ENCODE data around the gene AQR.
"Not testable (repeated sequence)": the region's sequence is repeated elsewhere in the genome, so short reads cannot be mapped to it uniquely, and the experiment has no call there.

Gene AQR

DNA sequence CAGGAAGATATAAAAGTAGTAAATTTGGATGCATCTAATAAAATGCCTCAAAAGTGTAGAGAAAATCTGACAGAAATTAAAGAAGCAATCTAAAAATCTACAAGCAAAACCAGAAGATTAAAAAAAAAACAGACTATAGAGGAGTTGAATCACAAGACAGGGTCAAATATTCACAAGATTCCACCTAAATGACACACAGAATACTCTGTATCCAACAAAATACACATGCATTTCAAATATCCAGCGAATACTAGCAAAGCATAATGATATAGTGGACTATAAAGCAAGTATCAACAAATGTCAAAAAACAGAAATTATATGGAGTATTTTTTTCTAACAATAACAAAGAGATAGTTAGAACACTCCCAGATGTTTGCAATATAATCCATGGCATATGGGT is 153.7 kb downstream of the AQR start:
- Histone ChIP-seq H3K9me3 (ENCODE audit: control insufficient read depth, insufficient read depth, low read length) (no peaks in the 10 kb centered on the region), H3K4me3 (ENCODE audit: low read depth, low read length) (no peak overlapping the region), H3K4me1 (ENCODE audit: control insufficient read depth, insufficient read depth, low read length) (no peaks in the 10 kb centered on the region; the same call in 1 of the 2 replicates), H3K9ac (ENCODE audit: low read depth, low read length) (no peak overlapping the region), H3K27ac (ENCODE audit: low read depth, low read length) (no peak overlapping the region), H3K36me3 (ENCODE audit: control insufficient read depth, insufficient read depth, low read length) (no peaks in the 10 kb centered on the region), H3K27me3 (ENCODE audit: control insufficient read depth, insufficient read depth, low read length) (no peaks in the 10 kb centered on the region)

- Histone ChIP-seq H3K4me3 (ENCODE audit: low read depth, low read length) (no peak overlapping the region), H3K4me1 (ENCODE audit: control insufficient read depth, insufficient read depth, low read length) (no peaks in the 10 kb centered on the region; the same call in 1 of the 2 replicates), H3K9me3 (ENCODE audit: control insufficient read depth, insufficient read depth, low read length) (no peaks in the 10 kb centered on the region), H3K27ac (ENCODE audit: low read depth, low read length) (no peak overlapping the region), H3K27me3 (ENCODE audit: control insufficient read depth, insufficient read depth, low read length) (no peaks in the 10 kb centered on the region), H3K36me3 (ENCODE audit: control insufficient read depth, insufficient read depth, low read length) (no peaks in the 10 kb centered on the region), H3K9ac (ENCODE audit: low read depth, low read length) (no peak overlapping the region)
Measured at GRCh38 chr15:34813446-34814190, 155.9 kb downstream of the AQR start.

DNA sequence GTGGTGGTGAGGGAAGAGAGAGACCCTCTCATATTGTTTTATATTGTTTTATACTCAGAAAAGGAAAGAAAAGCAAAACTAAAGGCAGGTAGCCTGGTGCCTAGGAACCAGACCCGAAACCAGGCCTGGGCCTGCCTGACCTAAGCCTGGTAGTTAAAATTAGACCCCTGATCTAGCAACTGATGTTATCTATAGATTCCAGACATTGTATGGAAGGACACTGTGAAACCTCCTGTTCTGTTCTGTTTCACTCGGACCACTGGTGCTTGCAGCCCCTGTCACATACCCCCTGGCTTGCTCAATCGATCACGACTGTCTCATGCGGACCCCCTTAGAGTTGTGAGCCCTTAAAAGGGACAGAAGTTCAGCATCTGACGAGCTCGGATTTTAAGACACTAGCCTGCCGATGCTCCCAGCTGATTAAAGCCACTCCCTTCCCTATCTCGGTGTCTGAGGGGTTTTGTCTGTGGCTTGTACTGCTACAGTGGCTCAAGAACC is 156.6 kb downstream of the AQR start:
- H3K4me3 ChIP-seq (ENCODE audit: low read depth, low read length); H3K9me3 ChIP-seq (ENCODE audit: control insufficient read depth, insufficient read depth, low read length); H3K9ac ChIP-seq (ENCODE audit: low read depth, low read length); H3K27ac ChIP-seq (ENCODE audit: low read depth, low read length); H3K4me1 ChIP-seq (ENCODE audit: control insufficient read depth, insufficient read depth, low read length); H3K36me3 ChIP-seq (ENCODE audit: control insufficient read depth, insufficient read depth, low read length); H3K27me3 ChIP-seq (ENCODE audit: control insufficient read depth, insufficient read depth, low read length): not testable (repeated sequence)

- H3K27ac ChIP-seq (ENCODE audit: low read depth, low read length) = no peak overlapping the region
- no peaks in the 10 kb centered on the region; the same call in 1 of the 2 replicates for H3K4me1 ChIP-seq (ENCODE audit: control insufficient read depth, insufficient read depth, low read length)
- H3K36me3 ChIP-seq (ENCODE audit: control insufficient read depth, insufficient read depth, low read length) = no peaks in the 10 kb centered on the region
- no peaks in the 10 kb centered on the region for H3K9me3 ChIP-seq (ENCODE audit: control insufficient read depth, insufficient read depth, low read length)
- no peaks in the 10 kb centered on the region for H3K27me3 ChIP-seq (ENCODE audit: control insufficient read depth, insufficient read depth, low read length)
- no peak overlapping the region for H3K4me3 ChIP-seq (ENCODE audit: low read depth, low read length)
- no peak overlapping the region for H3K9ac ChIP-seq (ENCODE audit: low read depth, low read length)
Measured at GRCh38 chr15:34812369-34812768, 157.2 kb downstream of the AQR start.

DNA sequence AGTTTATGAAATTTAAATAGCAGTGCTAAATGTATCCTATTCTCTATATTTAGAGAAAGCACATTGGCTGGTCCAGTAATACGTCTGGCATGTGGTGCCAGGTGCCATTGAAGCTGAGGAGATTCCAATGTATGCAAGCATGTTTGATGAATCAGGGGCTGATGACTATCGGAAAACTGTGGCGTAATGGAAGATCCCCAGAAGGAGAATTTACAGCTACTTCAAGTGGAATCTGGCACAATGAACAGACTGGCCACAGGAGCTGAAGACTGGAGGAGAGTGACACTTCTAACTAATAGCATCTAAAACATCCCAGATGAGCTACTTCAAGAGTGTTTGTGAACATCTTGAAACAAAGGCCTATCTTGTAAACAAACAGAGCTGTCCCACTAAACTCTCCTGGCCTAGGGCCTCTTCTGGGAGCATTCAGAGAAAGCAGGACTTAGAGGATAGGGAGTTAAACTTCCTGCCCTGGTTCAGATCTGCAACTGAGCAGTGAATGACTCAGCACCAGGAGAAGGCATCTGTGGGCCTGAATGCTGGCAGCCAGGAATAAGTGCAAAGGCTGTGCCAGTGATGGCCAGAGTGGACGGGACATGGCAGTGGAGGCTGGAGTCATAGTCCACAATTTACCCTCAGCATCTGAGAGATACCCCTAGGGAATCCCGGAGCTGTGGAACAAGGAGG is 159.0 kb downstream of the AQR start:
- no peak overlapping the region for H3K27ac ChIP-seq (ENCODE audit: low read depth, low read length)
- H3K4me3 ChIP-seq (ENCODE audit: low read depth, low read length) = no peak overlapping the region
- H3K36me3 ChIP-seq (ENCODE audit: control insufficient read depth, insufficient read depth, low read length) = no peaks in the 10 kb centered on the region
- no peak overlapping the region for H3K9ac ChIP-seq (ENCODE audit: low read depth, low read length)
- no peaks in the 10 kb centered on the region for H3K27me3 ChIP-seq (ENCODE audit: control insufficient read depth, insufficient read depth, low read length)
- H3K4me1 ChIP-seq (ENCODE audit: control insufficient read depth, insufficient read depth, low read length) = no peaks in the 10 kb centered on the region
- no peaks in the 10 kb centered on the region for H3K9me3 ChIP-seq (ENCODE audit: control insufficient read depth, insufficient read depth, low read length)

GRCh38 chr15:34809186-34809585 is 160.4 kb downstream of the AQR start:
- Histone ChIP-seq H3K4me1 (ENCODE audit: control insufficient read depth, insufficient read depth, low read length) (no peaks in the 10 kb centered on the region), H3K27ac (ENCODE audit: low read depth, low read length) (no peak overlapping the region), H3K4me3 (ENCODE audit: low read depth, low read length) (no peak overlapping the region), H3K27me3 (ENCODE audit: control insufficient read depth, insufficient read depth, low read length) (no peaks in the 10 kb centered on the region), H3K9me3 (ENCODE audit: control insufficient read depth, insufficient read depth, low read length) (no peaks in the 10 kb centered on the region), H3K9ac (ENCODE audit: low read depth, low read length) (no peak overlapping the region), H3K36me3 (ENCODE audit: control insufficient read depth, insufficient read depth, low read length) (no peaks in the 10 kb centered on the region)

DNA sequence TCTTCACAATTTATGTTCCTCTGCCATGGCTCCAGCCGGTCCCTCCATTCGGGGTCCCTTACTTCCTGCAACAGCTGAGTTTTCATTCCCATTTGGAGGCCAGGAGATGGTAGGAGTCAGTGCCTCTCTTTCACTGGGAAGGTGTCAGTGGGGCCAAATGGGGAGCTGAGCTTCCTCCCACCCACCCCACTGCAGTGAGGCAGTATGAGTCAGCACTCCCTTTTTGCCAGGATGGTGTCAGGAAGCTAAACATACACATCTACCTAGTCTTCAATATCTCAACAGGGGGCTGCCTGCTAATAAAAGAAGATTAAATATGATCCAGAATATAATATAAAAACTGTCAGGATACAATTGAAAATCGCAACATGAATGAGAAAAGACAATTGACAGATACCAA is 161.5 kb downstream of the AQR start:
- no peaks in the 10 kb centered on the region for H3K27me3 ChIP-seq (ENCODE audit: control insufficient read depth, insufficient read depth, low read length)
- H3K9ac ChIP-seq (ENCODE audit: low read depth, low read length) = no peak overlapping the region
- H3K27ac ChIP-seq (ENCODE audit: low read depth, low read length) = no peak overlapping the region
- H3K9me3 ChIP-seq (ENCODE audit: control insufficient read depth, insufficient read depth, low read length) = no peaks in the 10 kb centered on the region
- no peak overlapping the region for H3K4me3 ChIP-seq (ENCODE audit: low read depth, low read length)
- H3K36me3 ChIP-seq (ENCODE audit: control insufficient read depth, insufficient read depth, low read length) = no peaks in the 10 kb centered on the region
- no peaks in the 10 kb centered on the region for H3K4me1 ChIP-seq (ENCODE audit: control insufficient read depth, insufficient read depth, low read length)

DNA sequence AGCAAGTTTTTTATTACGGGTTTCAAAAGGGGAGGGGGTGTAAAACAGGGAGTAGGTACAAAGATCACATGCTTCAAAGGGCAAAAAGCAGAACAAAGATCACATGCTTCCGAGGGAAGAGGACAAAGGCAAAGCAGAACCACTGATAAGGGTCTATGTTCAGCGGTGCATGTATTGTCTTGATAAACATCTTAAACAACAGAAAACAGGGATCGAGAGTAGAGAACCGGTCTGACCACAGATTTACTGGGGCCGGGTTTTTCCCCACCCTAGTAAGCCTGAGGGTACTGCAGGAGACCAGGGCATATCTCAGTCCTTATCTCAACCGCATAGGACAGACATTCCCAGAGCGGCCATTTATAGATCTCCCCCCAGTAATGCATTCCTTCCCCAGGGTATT is 162.3 kb downstream of the AQR start:
- not testable (repeated sequence) for H3K36me3 ChIP-seq (ENCODE audit: control insufficient read depth, insufficient read depth, low read length); H3K4me3 ChIP-seq (ENCODE audit: low read depth, low read length)

GRCh38 chr15:34804776-34805175 is 164.8 kb downstream of the AQR start:
- no peaks in the 10 kb centered on the region for H3K9me3 ChIP-seq (ENCODE audit: control insufficient read depth, insufficient read depth, low read length)
- no peak overlapping the region for H3K4me3 ChIP-seq (ENCODE audit: low read depth, low read length)
- H3K9ac ChIP-seq (ENCODE audit: low read depth, low read length) = no peak overlapping the region
- H3K36me3 ChIP-seq (ENCODE audit: control insufficient read depth, insufficient read depth, low read length) = no peaks in the 10 kb centered on the region
- H3K27me3 ChIP-seq (ENCODE audit: control insufficient read depth, insufficient read depth, low read length) = no peaks in the 10 kb centered on the region
- H3K27ac ChIP-seq (ENCODE audit: low read depth, low read length) = no peak overlapping the region
- peaks cover 3% of the 10 kb centered on the region; the same call in 1 of the 2 replicates for H3K4me1 ChIP-seq (ENCODE audit: control insufficient read depth, insufficient read depth, low read length)

More for the DNA sequence above, 162.3 kb downstream of the AQR start:
- not testable (repeated sequence) for H3K9ac ChIP-seq (ENCODE audit: low read depth, low read length); H3K9me3 ChIP-seq (ENCODE audit: control insufficient read depth, insufficient read depth, low read length); H3K27me3 ChIP-seq (ENCODE audit: control insufficient read depth, insufficient read depth, low read length); H3K27ac ChIP-seq (ENCODE audit: low read depth, low read length); H3K4me1 ChIP-seq (ENCODE audit: control insufficient read depth, insufficient read depth, low read length)

GRCh38 chr15:34804113-34804512 is 165.4 kb downstream of the AQR start:
- H3K9ac ChIP-seq (ENCODE audit: low read depth, low read length) = no peak overlapping the region
- no peaks in the 10 kb centered on the region for H3K9me3 ChIP-seq (ENCODE audit: control insufficient read depth, insufficient read depth, low read length)
- no peak overlapping the region for H3K27ac ChIP-seq (ENCODE audit: low read depth, low read length)
- H3K27me3 ChIP-seq (ENCODE audit: control insufficient read depth, insufficient read depth, low read length) = no peaks in the 10 kb centered on the region
- H3K4me3 ChIP-seq (ENCODE audit: low read depth, low read length) = no peak overlapping the region
- H3K36me3 ChIP-seq (ENCODE audit: control insufficient read depth, insufficient read depth, low read length) = no peaks in the 10 kb centered on the region
- peaks cover 3% of the 10 kb centered on the region for H3K4me1 ChIP-seq (ENCODE audit: control insufficient read depth, insufficient read depth, low read length)
